ENCODE measurements around the gene MARF1. TPM values are rescaled to one million over a fixed set of nuclear protein-coding genes. Genes with fewer than 3 reads are reported as not detected.

The MARF1 gene
- total and polyA plus RNA-seq, 9 donors: 16.9 to 34.1 (median 29.2) TPM

GRCh38 chr16:15636392-15636873, 6.5 kb downstream of the MARF1 start:
- H3K36me3 ChIP-seq (ENCODE audit: control insufficient read depth, insufficient read depth, low read length): peaks cover 63% of the 10 kb centered on the region
- no peaks in the 10 kb centered on the region for H3K9me3 ChIP-seq (replicated peaks; ENCODE audit: control insufficient read depth, low read depth, low read length)
- DNase-seq: no peak
- no peaks in the 10 kb centered on the region for H3K27me3 ChIP-seq (ENCODE audit: control insufficient read depth, insufficient read depth, low read length)
- no peak overlapping the region for H3K4me3 ChIP-seq (ENCODE audit: low read length)
- no peaks in the 10 kb centered on the region for H3K4me1 ChIP-seq (ENCODE audit: control insufficient read depth, insufficient read depth, low read length)
- no peak overlapping the region for H3K27ac ChIP-seq (ENCODE audit: low read length)

GRCh38 chr16:15635926-15636325, 7.0 kb downstream of the MARF1 start:
- Histone ChIP-seq H3K36me3 (ENCODE audit: control insufficient read depth, insufficient read depth, low read length) (peaks cover 66% of the 10 kb centered on the region), H3K4me3 (ENCODE audit: low read length) (no peak overlapping the region), H3K9me3 (replicated peaks; ENCODE audit: control insufficient read depth, low read depth, low read length) (no peaks in the 10 kb centered on the region), H3K27me3 (ENCODE audit: control insufficient read depth, insufficient read depth, low read length) (no peaks in the 10 kb centered on the region), H3K27ac (ENCODE audit: low read length) (no peak overlapping the region), H3K4me1 (ENCODE audit: control insufficient read depth, insufficient read depth, low read length) (no peaks in the 10 kb centered on the region)
- DNase-seq: no peak
- WGBS (ENCODE audit: insufficient coverage): 98% methylated on average over 6 of the region's 9 CpGs

GRCh38 chr16:15631730-15632409, 11.1 kb downstream of the MARF1 start:
- Histone ChIP-seq H3K4me1 (ENCODE audit: control insufficient read depth, insufficient read depth, low read length) (no peaks in the 10 kb centered on the region), H3K36me3 (ENCODE audit: control insufficient read depth, insufficient read depth, low read length) (peaks cover 66% of the 10 kb centered on the region), H3K4me3 (ENCODE audit: low read length) (no peak overlapping the region), H3K27ac (ENCODE audit: low read length) (no peak overlapping the region), H3K9me3 (replicated peaks; ENCODE audit: control insufficient read depth, low read depth, low read length) (no peaks in the 10 kb centered on the region), H3K27me3 (ENCODE audit: control insufficient read depth, insufficient read depth, low read length) (no peaks in the 10 kb centered on the region)
- no peak for DNase-seq
- 100% methylated on average over 1 of the region's 2 CpGs for WGBS (ENCODE audit: insufficient coverage)

GRCh38 chr16:15621889-15622288, 21.1 kb downstream of the MARF1 start:
- Histone ChIP-seq H3K36me3 (ENCODE audit: control insufficient read depth, insufficient read depth, low read length) (peaks cover 76% of the 10 kb centered on the region), H3K27ac (ENCODE audit: low read length) (no peak overlapping the region)
- 86% methylated on average over 3 of the region's 8 CpGs for WGBS (ENCODE audit: insufficient coverage)

GRCh38 chr16:15621456-15621855, 21.5 kb downstream of the MARF1 start:
- Histone ChIP-seq H3K36me3 (ENCODE audit: control insufficient read depth, insufficient read depth, low read length) (peaks cover 80% of the 10 kb centered on the region), H3K4me3 (ENCODE audit: low read length) (no peak overlapping the region), H3K4me1 (ENCODE audit: control insufficient read depth, insufficient read depth, low read length) (no peaks in the 10 kb centered on the region), H3K27ac (ENCODE audit: low read length) (no peak overlapping the region), H3K27me3 (ENCODE audit: control insufficient read depth, insufficient read depth, low read length) (no peaks in the 10 kb centered on the region), H3K9me3 (replicated peaks; ENCODE audit: control insufficient read depth, low read depth, low read length) (no peaks in the 10 kb centered on the region)
- no peak for DNase-seq
- 0% methylated on average over 1 of the region's 4 CpGs for WGBS (ENCODE audit: insufficient coverage)

More at GRCh38 chr16:15621889-15622288, 21.1 kb downstream of the MARF1 start:
- Histone ChIP-seq H3K4me1 (ENCODE audit: control insufficient read depth, insufficient read depth, low read length) (no peaks in the 10 kb centered on the region), H3K27me3 (ENCODE audit: control insufficient read depth, insufficient read depth, low read length) (no peaks in the 10 kb centered on the region), H3K4me3 (ENCODE audit: low read length) (no peak overlapping the region), H3K9me3 (replicated peaks; ENCODE audit: control insufficient read depth, low read depth, low read length) (no peaks in the 10 kb centered on the region)
- no peak for DNase-seq

DNA sequence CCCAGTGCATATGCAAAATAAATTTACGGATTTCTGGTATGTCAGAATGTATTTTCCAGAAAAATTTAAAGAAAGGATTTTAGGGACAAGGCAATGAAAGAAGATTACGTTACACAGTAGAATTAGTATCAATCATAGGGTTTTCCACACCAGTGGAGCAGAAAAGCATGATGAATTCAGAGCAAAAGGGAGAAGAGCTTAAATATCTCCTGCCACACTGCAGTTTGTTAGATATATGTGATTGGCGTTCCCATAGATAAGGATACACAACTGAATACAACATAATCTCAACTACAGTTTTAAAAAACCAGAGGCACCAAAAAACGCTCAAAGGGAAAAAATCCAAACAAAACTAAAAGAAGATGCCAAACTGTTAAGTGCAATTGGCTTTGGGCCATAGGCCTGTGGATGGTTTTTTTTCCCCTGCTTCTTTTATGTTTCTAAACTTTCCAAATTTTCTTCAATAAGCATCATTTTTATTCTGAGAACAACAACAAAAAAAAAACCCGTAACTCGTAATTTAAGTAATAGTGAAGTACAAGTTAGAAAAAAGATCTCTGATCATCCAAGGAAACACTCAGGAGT, 22.3 kb downstream of the MARF1 start:
- no CpG with 5 or more reads among the region's 6 CpGs for WGBS (ENCODE audit: insufficient coverage)
- Histone ChIP-seq H3K27ac (ENCODE audit: low read length) (no peak overlapping the region), H3K4me3 (ENCODE audit: low read length) (no peak overlapping the region), H3K4me1 (ENCODE audit: control insufficient read depth, insufficient read depth, low read length) (no peaks in the 10 kb centered on the region), H3K27me3 (ENCODE audit: control insufficient read depth, insufficient read depth, low read length) (no peaks in the 10 kb centered on the region), H3K36me3 (ENCODE audit: control insufficient read depth, insufficient read depth, low read length) (peaks cover 86% of the 10 kb centered on the region), H3K9me3 (replicated peaks; ENCODE audit: control insufficient read depth, low read depth, low read length) (no peaks in the 10 kb centered on the region)
- DNase-seq: no peak

- no peaks in the 10 kb centered on the region for H3K9me3 ChIP-seq (replicated peaks; ENCODE audit: control insufficient read depth, low read depth, low read length)
- DNase-seq: no peak
- no peaks in the 10 kb centered on the region for H3K4me1 ChIP-seq (ENCODE audit: control insufficient read depth, insufficient read depth, low read length)
- H3K36me3 ChIP-seq (ENCODE audit: control insufficient read depth, insufficient read depth, low read length): peaks cover 77% of the 10 kb centered on the region
- no peak overlapping the region for H3K4me3 ChIP-seq (ENCODE audit: low read length)
- no peak overlapping the region for H3K27ac ChIP-seq (ENCODE audit: low read length)
- 88% methylated on average over 4 of the region's 4 CpGs for WGBS (ENCODE audit: insufficient coverage)
- no peaks in the 10 kb centered on the region for H3K27me3 ChIP-seq (ENCODE audit: control insufficient read depth, insufficient read depth, low read length)
Measured at GRCh38 chr16:15618392-15618791, 24.6 kb downstream of the MARF1 start.

GRCh38 chr16:15617901-15618300, 25.1 kb downstream of the MARF1 start:
- Histone ChIP-seq H3K9me3 (replicated peaks; ENCODE audit: control insufficient read depth, low read depth, low read length) (no peaks in the 10 kb centered on the region), H3K27ac (ENCODE audit: low read length) (no peak overlapping the region), H3K36me3 (ENCODE audit: control insufficient read depth, insufficient read depth, low read length) (peaks cover 79% of the 10 kb centered on the region), H3K4me3 (ENCODE audit: low read length) (no peak overlapping the region), H3K4me1 (ENCODE audit: control insufficient read depth, insufficient read depth, low read length) (no peaks in the 10 kb centered on the region), H3K27me3 (ENCODE audit: control insufficient read depth, insufficient read depth, low read length) (no peaks in the 10 kb centered on the region)
- WGBS (ENCODE audit: insufficient coverage): 90% methylated on average over 2 of the region's 4 CpGs
- no peak for DNase-seq

- peaks cover 80% of the 10 kb centered on the region for H3K36me3 ChIP-seq (ENCODE audit: control insufficient read depth, insufficient read depth, low read length)
Measured at GRCh38 chr16:15616475-15617165, 26.3 kb downstream of the MARF1 start.

GRCh38 chr16:15616012-15616411, 26.9 kb downstream of the MARF1 start:
- 100% methylated on average over 1 of the region's 4 CpGs for WGBS (ENCODE audit: insufficient coverage)

More at GRCh38 chr16:15616475-15617165, 26.3 kb downstream of the MARF1 start:
- Histone ChIP-seq H3K9me3 (replicated peaks; ENCODE audit: control insufficient read depth, low read depth, low read length) (no peaks in the 10 kb centered on the region), H3K27ac (ENCODE audit: low read length) (no peak overlapping the region), H3K27me3 (ENCODE audit: control insufficient read depth, insufficient read depth, low read length) (no peaks in the 10 kb centered on the region), H3K4me1 (ENCODE audit: control insufficient read depth, insufficient read depth, low read length) (no peaks in the 10 kb centered on the region), H3K4me3 (ENCODE audit: low read length) (no peak overlapping the region)
- WGBS (ENCODE audit: insufficient coverage): 94% methylated on average over 8 of the region's 11 CpGs
- no peak for DNase-seq

More at GRCh38 chr16:15616012-15616411, 26.9 kb downstream of the MARF1 start:
- no peaks in the 10 kb centered on the region for H3K9me3 ChIP-seq (replicated peaks; ENCODE audit: control insufficient read depth, low read depth, low read length)
- H3K27me3 ChIP-seq (ENCODE audit: control insufficient read depth, insufficient read depth, low read length): no peaks in the 10 kb centered on the region
- DNase-seq: no peak
- H3K4me1 ChIP-seq (ENCODE audit: control insufficient read depth, insufficient read depth, low read length): no peaks in the 10 kb centered on the region
- peaks cover 82% of the 10 kb centered on the region for H3K36me3 ChIP-seq (ENCODE audit: control insufficient read depth, insufficient read depth, low read length)
- H3K27ac ChIP-seq (ENCODE audit: low read length): no peak overlapping the region
- no peak overlapping the region for H3K4me3 ChIP-seq (ENCODE audit: low read length)

Measured in muscle of leg (tissue), 11 donors.